ENCODE measurements around the gene LNPEP.

DNA sequence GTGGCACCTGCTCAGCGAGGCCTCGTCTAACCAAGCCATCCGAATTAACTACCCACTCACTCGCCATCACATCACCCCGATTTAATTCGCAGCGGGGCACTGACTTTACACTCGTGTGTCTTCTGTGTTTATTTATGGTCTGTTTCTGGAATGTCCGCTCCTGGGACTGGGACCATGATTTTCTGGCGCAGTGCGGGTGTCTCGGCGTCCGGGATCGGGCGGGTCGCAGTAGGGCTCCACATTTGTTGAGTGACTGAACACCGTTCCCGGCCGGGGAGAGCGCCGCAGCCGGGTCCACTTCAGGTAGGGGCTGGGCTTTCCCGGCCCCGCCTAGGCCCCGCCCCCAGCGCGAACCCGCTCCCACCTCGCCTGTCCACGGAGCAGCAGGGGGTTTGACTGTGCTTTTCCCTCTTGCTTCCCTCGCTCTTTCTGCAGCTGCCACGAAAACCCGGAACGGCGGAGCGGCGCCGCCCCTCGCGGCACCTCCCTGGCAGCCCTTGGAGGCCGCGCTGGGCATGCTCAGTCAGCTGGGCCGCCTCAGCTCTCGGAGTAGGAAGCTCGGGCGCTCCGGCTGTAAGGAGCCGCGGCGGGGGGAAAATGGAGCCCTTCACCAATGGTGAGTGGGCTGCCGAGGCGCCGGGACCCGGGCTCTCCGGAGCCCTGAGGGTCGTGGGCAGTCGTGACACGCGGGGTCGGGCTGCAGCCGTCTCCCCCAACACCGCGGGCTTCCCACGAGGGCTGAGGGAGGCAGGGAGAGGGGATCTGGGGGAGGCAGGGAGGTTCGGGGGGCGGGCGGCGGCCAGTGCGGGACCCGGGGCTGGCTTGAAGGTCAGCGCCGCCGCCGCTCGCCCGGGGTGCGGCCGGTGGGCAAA lies at the start of gene LNPEP:
- TF ChIP-seq TAF1 (IDR thresholded peaks at IDR 0.05; ENCODE audit: borderline replicate concordance, insufficient read depth, low read length) (no peak), POLR2AphosphoS5 (IDR thresholded peaks at IDR 0.05; ENCODE audit: low read depth, low read length) (peak; percentile 39), REST (IDR thresholded peaks at IDR 0.05; ENCODE audit: insufficient read depth in 1 of 2, low read depth in 2 of 2, low read length in 2 of 2) (peak; percentile 17 to 20; a peak in 1 of 4 replicates)

Data from PFSK-1 (cell line).